Activated CD4-positive, alpha-beta T cell treated with anti-CD3 and anti-CD28 coated beads for 1 hour (primary cell): ENCODE measurements around the gene MAMLD1.
A peak's percentile ranks its signal among the peaks of the same experiment; 100 is the strongest.

ENCODE experiments used
- DNase-seq: peaks from one replicate; pipeline ENCODE4 v3.0.0-alpha.2; 2020

Gene MAMLD1

DNA sequence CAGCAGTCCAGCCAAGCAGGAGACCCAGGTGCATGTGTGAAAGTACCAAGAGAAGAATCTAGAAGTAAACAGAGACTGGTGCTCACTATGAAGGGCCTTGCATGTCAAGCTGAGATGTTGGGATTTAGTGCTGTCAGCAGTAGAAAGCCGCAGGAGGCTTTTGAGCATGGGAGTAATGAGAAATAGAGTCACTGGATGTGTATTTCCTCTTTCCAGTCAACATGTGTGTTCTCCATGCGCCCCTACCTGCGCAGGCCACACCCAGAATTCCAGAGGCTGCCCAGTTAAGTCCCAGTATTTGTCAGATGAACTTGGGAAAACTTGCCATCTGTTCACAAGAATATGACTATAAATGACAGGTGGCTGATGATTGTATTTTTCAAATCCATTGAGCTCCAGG is 4.5 kb upstream of the MAMLD1 start:
- DNase-seq: no peak

DNA sequence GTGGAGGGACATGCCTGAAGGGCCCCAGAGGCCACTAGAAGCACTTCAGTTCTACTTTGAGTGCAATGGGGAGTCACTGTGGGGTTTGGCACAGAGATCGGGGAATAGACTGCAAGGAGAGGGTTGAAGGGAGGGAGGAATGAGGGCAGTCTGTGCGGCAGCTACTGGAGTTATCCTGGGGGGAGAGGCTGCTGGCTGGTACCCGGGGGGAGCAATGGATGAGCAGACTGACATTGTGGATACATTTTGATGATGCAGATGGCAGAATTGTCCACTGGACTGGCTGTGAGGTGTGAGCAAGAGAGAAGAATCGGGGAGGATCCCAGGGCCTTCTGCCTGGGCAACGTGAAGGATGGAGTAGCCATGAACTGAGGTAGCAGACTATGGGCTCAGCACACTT is 2.8 kb upstream of the MAMLD1 start:
- DNase-seq: no peak

DNA sequence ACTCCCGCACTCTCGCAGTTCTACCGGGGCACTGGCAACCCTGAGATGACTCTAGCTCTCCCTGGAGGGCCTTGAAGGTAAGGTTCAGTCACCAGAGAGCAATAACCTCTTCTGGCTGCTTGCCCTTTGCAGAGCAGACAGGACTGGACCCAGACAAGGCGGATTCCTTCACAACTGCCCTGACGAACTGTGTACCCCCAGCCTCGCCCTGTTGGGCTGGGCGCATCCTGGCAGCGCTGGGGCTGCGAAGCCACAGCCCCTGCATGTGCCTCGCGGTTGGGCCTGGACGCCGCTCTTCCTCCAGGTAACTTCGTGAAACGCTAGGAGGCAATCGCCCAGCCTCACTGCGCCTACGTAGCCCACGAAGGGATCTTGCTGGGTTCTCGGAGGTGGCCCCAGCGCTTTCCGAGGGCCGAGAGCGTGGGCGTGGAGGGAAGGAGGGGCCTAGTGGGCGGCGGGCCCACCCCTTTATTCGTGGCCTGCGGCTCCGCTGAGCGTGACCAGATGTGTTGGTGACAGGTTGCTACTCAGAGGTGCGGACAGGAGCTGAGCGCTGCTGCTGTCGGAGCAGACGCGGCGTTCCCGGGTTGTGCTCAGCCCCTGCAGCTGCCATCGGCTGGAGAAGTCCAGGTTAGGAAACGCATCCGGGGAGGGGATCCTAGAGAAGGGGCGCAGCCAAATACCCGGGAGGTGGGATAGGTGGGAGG is 1.9 kb upstream of the MAMLD1 start:
- no peak for DNase-seq

DNA sequence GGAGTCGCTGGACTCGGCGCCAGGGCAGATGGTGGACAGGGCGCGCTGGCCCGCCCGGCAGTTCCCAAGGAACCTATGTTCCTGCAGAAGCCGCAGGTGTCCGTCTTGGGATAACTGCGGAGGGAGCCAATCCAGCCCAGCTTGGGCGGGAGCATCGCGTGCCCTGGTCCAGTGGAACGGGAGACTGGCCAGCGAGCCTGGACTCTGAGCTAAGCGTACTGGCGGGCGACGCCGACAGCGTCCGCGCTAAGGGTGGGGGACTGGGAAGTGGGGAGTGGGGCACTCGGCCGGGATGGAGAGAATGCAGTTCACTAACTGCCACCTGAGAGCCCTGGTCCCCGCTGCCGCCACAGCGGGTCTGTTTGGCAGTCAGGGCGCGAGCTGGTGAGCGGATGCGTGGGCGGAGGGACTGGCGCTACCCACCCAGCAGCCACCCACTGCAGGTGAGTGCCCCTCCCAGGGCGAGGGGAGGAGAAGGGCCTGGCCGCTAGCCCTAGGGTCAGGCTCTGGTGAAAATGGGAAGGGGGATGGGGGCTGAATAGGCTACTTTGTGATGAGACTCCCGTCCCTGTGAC is 1.3 kb upstream of the MAMLD1 start:
- DNase-seq: no peak

DNA sequence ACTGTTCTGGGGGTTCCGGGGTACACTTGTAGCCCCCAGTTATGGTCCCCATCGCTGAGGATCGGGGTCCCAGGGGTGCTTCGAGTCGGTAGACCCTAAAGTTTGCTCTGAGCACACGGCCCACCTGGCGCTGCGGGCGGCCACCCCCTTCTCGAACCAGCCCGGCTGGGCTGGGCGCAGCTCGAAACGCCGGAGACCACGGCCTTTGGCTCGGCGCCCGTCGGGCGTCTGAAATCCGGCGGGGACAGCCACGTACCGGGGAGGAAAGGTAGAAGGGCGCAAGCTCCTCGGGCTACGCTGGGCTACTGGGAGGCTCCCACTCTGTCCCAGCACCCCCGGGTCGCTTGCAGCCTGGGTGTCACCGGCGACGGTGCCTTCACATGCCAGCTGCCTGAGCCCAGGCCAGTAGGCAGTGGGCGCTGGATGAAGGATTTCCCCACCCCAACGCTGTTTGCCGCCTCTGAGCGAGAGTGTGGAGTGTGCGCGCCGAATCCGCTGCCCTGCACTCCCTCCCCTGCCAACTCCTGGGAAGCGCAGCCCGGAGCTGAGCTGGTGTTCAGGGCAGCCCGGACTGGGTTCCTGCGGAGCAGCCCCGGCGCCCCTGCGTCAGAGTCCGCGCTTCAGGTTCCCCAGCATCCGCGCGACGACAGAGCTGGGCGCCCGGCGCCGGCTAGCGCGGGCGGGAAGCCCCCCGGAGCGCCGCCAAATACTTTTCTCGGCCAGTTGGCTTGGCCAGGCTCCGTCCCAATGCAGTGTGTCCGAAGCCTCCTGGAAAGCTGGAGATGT is 637 bp downstream of the MAMLD1 start:
- no peak for DNase-seq

DNA sequence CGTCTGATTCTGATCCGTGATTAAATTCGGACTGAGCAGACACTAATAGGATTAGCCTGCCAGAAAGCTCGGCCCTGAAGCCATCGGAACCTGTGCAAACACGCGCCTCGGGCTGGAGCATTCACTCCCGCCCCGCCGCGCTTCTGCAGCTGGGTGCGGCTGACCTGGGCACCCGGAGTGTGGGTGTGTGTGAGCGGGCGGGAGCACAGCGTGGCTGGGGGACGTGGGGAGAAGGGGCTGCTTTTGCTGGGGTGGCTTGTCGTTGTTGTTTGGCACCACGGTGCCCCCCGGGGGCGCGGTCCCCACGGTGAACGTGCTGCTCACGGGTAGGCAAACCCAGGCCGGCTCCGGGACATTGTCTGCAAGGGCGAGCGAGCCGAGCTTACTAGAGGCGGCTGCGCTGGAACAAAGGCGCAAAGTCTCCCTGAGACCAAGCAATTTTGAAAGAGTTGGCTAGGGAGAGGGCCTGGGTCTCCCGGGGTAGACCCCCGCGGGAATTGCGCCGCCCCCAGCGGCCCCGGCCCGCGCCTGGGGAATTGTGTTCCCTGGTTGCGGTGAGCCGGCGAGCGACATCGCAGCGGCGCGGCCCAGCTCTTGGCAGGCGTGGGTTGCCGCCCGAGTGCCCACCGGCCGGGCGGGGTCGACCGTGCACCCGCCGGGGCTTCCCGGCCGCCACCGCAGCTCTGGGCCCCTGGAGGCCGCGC is 1.4 kb downstream of the MAMLD1 start:
- no peak for DNase-seq

GRCh38 chrX:150365051-150365989 is 2.2 kb downstream of the MAMLD1 start:
- DNase-seq: peak; percentile 37

GRCh38 chrX:150365990-150366911 is 3.1 kb downstream of the MAMLD1 start:
- DNase-seq: no peak

DNA sequence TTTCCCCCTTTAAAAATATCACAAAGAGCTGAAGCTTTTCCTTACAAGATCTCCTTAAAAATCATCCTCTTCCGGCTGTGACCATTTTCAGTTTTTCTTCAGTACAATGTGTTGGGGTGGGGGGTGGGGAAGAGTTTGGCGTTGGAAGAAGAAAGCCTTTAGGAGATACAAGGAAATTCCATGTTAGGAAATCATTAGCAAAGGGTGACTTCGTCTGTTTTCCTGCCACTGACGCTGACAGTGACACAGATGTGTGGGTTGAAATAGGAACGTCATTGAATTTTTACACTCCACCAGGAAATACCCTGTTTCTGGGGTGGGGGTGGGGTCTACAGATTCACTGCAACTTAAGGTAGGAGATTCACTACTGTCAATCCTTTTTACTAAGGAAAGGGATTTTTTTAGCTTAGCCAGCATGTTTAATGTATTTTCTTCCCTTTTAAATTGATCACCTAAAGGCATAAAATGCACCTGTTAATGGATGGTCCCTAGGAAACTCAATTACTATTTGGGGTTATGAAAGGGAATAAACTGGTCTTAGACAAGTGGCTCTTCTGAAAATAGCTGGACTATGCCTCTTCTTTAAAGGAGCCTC is 3.9 kb downstream of the MAMLD1 start:
- no peak for DNase-seq

- no peak for DNase-seq
Measured at GRCh38 chrX:150370589-150371312, 7.6 kb downstream of the MAMLD1 start.

- no peak for DNase-seq
Measured at GRCh38 chrX:150371877-150372276, 8.8 kb downstream of the MAMLD1 start.

GRCh38 chrX:150372280-150372679 is 9.2 kb downstream of the MAMLD1 start:
- no peak for DNase-seq

GRCh38 chrX:150372756-150373155 is 9.6 kb downstream of the MAMLD1 start:
- DNase-seq: no peak

- no peak for DNase-seq
Measured at GRCh38 chrX:150375243-150375770, 12.2 kb downstream of the MAMLD1 start.

- no peak for DNase-seq
Measured at GRCh38 chrX:150377005-150377404, 13.9 kb downstream of the MAMLD1 start.

GRCh38 chrX:150405006-150405405 is 41.9 kb downstream of the MAMLD1 start:
- DNase-seq: no peak

DNA sequence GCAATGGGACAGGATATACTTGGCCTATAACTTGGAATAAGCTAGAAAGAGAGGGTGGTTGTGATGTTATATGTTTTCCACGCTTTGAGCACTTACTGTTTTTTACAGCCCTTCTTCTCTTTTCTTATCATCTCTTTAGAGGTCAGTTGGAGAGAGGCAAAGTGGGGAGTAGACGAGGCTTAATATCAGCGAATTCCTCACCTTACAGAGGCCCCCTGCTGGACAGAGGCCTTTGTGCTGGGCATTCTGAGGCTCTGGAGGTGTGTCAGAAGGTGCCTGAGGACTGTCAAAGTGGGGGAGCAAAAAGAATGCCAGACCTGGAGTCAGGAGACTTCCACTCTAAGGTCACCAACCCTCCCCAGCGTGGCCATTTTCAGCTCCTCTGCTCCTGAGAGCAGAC is 42.5 kb downstream of the MAMLD1 start:
- no peak for DNase-seq

- no peak for DNase-seq
Measured at GRCh38 chrX:150406596-150406995, 43.5 kb downstream of the MAMLD1 start.

- no peak for DNase-seq
Measured at GRCh38 chrX:150408007-150408406, 44.9 kb downstream of the MAMLD1 start.

GRCh38 chrX:150408561-150408960 is 45.4 kb downstream of the MAMLD1 start:
- no peak for DNase-seq
